HEK293 (cell line): Measurements from ENCODE around the gene PIK3R4.

ENCODE experiments used
- KLF8 ChIP-seq: fragments of 450-650 bp; formaldehyde crosslinking; IDR thresholded peaks from 2 replicates; pipeline ENCODE4 v1.5.1; 2016; ENCODE audit warnings: missing biosample characterization, missing genetic modification characterization
- ZNF24 ChIP-seq: fragments of 450-650 bp; formaldehyde crosslinking; IDR thresholded peaks from 2 replicates; pipeline ENCODE4 v1.5.1; 2016; ENCODE audit warnings: missing biosample characterization, missing genetic modification characterization
- ZNF600 ChIP-seq: fragments of 450-650 bp; formaldehyde crosslinking; IDR thresholded peaks from 2 replicates; pipeline ENCODE4 v1.5.1; 2016; ENCODE audit warnings: missing biosample characterization, missing genetic modification characterization
- TF ChIP-seq, protein P1 (sequence below): fragments of 450-650 bp; formaldehyde crosslinking; IDR thresholded peaks from 2 replicates; pipeline ENCODE4 v1.5.1; 2016; ENCODE audit warnings: missing biosample characterization, missing genetic modification characterization

DNA sequence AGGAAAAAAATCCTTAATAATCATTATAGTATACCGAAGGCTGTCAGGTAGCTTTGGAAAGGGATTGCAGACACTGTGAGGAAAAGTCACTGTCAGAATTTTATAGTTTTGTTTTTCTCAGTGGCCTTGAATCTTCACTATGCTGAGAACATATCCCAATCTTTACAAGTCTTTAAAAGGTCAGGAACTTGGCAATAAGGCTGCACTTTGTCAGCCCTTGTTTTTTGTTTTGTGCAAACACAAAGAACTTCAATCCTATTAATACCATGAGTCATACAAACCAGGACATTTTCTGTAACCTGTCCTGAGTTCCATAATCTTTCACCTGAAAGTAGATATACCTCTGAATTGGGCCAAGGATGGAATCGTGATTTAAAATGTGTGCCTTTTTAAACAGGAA is 45.6 kb upstream of the PIK3R4 start:
- TF ChIP-seq, protein P1, sequence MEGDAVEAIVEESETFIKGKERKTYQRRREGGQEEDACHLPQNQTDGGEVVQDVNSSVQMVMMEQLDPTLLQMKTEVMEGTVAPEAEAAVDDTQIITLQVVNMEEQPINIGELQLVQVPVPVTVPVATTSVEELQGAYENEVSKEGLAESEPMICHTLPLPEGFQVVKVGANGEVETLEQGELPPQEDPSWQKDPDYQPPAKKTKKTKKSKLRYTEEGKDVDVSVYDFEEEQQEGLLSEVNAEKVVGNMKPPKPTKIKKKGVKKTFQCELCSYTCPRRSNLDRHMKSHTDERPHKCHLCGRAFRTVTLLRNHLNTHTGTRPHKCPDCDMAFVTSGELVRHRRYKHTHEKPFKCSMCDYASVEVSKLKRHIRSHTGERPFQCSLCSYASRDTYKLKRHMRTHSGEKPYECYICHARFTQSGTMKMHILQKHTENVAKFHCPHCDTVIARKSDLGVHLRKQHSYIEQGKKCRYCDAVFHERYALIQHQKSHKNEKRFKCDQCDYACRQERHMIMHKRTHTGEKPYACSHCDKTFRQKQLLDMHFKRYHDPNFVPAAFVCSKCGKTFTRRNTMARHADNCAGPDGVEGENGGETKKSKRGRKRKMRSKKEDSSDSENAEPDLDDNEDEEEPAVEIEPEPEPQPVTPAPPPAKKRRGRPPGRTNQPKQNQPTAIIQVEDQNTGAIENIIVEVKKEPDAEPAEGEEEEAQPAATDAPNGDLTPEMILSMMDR: no peak
- TF ChIP-seq KLF8 (tag by site-specific recombination): no peak
- no peak for TF ChIP-seq ZNF600 (tag by site-specific recombination)
- no peak for TF ChIP-seq ZNF24
